ENCODE data around the gene NFE2L1.

NFE2L1 gene

DNA sequence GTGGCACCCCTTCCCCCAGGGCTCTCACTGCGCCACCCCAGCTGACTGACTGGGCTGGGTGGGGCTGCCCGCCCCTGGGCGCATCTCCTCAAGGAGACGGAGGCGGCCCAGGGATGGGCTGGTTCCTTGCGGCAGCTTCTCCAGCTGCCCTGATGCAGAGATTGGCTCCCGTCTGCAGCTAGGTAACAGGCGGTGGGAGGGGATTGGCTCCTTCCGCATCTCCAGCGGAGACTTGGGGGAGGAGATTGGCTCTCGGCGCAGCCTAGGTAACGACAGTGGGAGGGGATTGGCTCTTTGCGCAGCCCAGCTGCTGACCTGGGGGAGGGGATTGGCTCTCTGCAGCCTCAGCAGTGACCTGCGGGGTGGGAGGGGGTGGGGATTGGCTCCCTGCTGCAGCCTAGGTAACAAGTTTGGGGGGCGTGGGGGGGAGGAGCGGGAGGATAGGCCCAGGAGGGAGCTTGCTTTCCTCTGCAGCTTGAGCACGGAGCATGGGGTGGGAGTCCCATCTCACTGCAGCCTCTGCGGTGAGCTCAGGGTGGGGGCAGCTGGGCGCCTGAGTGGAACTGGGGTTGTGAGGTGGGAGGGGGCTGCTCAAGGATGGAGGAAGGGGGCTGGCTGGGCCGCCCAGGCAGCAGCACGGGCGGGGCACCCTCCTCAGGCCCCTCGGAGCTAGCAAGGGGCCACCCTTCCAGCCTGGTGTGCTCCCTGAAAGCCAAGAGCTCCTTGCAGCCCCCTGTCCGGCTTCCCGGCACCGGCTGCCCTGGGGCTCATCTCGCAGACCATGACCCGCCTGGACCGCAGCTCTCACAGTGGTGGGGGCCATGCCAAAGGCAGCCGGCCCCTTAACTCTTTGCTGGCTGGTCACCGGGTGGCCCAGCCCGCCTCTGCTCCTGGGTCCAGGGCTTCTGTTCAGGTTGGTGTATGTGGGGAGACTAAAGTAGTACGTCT is 6.4 kb downstream of the NFE2L1 start:
- DNase-seq (ENCODE audit: low read depth), result no peak
- TF ChIP-seq, protein P1, sequence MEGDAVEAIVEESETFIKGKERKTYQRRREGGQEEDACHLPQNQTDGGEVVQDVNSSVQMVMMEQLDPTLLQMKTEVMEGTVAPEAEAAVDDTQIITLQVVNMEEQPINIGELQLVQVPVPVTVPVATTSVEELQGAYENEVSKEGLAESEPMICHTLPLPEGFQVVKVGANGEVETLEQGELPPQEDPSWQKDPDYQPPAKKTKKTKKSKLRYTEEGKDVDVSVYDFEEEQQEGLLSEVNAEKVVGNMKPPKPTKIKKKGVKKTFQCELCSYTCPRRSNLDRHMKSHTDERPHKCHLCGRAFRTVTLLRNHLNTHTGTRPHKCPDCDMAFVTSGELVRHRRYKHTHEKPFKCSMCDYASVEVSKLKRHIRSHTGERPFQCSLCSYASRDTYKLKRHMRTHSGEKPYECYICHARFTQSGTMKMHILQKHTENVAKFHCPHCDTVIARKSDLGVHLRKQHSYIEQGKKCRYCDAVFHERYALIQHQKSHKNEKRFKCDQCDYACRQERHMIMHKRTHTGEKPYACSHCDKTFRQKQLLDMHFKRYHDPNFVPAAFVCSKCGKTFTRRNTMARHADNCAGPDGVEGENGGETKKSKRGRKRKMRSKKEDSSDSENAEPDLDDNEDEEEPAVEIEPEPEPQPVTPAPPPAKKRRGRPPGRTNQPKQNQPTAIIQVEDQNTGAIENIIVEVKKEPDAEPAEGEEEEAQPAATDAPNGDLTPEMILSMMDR (IDR thresholded peaks at IDR 0.05; ENCODE audit: low read depth, low read length, missing control alignments), result no peak
- no peak overlapping the region for H3K4me3 ChIP-seq (ENCODE audit: low read depth, low read length)

DNA sequence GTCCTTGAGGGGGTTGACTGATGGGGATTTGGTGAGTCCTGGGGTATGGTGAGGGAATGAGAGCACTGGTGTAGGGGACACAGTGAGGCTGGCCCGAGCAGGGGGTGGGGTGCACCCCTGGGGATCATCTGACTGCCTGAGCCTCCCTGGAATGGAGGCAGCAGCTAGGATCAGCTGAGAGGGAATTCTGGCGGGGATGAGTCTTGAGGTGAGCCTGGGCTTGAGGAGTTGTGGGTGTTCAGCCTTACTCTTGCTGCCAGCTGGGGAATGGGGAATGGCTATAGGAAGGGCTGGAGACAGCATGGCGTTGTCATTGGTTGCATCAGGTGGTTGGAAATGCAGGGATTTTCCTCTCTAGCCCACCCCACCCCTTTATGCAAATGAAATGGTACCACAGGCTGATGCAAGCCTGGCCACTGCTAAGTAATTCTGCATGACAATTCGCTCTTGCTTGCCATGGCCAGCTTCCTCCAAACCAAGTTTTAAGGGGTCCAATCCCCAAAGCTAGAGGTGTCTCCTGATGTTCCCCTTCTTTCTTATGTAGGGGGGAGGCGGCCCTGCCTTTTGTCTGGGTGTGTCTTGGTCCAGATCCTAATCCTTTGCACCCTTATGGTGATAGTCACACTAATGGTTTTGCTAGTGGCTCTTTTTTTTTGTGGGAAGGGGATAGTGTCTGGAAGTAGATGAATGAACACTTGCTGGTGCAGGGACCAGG is 7.5 kb downstream of the NFE2L1 start:
- H3K4me3 ChIP-seq (ENCODE audit: low read depth, low read length), result peak overlapping the region; percentile 10; the same call in 1 of the 2 replicates
- TF ChIP-seq, protein P1 (IDR thresholded peaks at IDR 0.05; ENCODE audit: low read depth, low read length, missing control alignments), result no peak
- peak; percentile 57 for DNase-seq (ENCODE audit: low read depth)

DNA sequence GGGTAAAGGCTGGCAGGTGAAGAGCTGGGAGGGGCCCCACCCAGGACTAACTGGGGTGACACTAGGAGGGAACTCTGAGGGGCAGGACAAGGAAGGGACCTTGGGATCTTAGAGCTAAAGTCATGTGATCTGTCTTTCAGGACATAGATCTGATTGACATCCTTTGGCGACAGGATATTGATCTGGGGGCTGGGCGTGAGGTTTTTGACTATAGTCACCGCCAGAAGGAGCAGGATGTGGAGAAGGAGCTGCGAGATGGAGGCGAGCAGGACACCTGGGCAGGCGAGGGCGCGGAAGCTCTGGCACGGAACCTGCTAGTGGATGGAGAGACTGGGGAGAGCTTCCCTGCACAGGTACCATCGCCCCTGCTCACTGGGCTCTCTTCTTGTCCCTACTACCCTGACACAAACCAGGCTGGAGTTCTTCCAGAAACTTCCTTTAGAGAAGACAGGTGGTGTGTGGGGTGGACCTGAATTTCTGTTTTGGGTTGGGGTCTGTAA is 8.1 kb downstream of the NFE2L1 start:
- H3K4me3 ChIP-seq (ENCODE audit: low read depth, low read length), result no peak overlapping the region; the same call in 1 of the 2 replicates
- TF ChIP-seq, protein P1 (IDR thresholded peaks at IDR 0.05; ENCODE audit: low read depth, low read length, missing control alignments), result no peak
- no peak for DNase-seq (ENCODE audit: low read depth)

GRCh38 chr17:48056879-48057278 is 8.7 kb downstream of the NFE2L1 start:
- DNase-seq (ENCODE audit: low read depth), result no peak
- no peak overlapping the region; the same call in 1 of the 2 replicates for H3K4me3 ChIP-seq (ENCODE audit: low read depth, low read length)
- TF ChIP-seq, protein P1 (IDR thresholded peaks at IDR 0.05; ENCODE audit: low read depth, low read length, missing control alignments), result no peak

GRCh38 chr17:48057626-48058025 is 9.5 kb downstream of the NFE2L1 start:
- H3K4me3 ChIP-seq (ENCODE audit: low read depth, low read length), result no peak overlapping the region
- no peak for DNase-seq (ENCODE audit: low read depth)
- TF ChIP-seq, protein P1 (IDR thresholded peaks at IDR 0.05; ENCODE audit: low read depth, low read length, missing control alignments), result no peak

DNA sequence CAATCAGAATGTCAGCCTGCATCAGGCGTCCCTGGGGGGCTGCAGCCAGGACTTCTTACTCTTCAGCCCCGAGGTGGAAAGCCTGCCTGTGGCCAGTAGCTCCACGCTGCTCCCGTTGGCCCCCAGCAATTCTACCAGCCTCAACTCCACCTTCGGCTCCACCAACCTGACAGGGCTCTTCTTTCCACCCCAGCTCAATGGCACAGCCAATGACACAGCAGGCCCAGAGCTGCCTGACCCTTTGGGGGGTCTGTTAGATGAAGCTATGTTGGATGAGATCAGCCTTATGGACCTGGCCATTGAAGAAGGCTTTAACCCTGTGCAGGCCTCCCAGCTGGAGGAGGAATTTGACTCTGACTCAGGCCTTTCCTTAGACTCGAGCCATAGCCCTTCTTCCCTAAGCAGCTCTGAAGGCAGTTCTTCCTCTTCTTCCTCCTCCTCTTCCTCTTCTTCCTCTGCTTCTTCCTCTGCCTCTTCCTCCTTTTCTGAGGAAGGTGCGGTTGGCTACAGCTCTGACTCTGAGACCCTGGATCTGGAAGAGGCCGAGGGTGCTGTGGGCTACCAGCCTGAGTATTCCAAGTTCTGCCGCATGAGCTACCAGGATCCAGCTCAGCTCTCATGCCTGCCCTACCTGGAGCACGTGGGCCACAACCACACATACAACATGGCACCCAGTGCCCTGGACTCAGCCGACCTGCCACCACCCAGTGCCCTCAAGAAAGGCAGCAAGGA is 10.4 kb downstream of the NFE2L1 start:
- no peak for DNase-seq (ENCODE audit: low read depth)
- H3K4me3 ChIP-seq (ENCODE audit: low read depth, low read length), result no peak overlapping the region
- TF ChIP-seq, protein P1 (IDR thresholded peaks at IDR 0.05; ENCODE audit: low read depth, low read length, missing control alignments), result no peak

Data from GM12864 (cell line).